K562 (cell line): ENCODE measurements around the gene ABHD17C. TPM values are rescaled to one million over a fixed set of nuclear protein-coding genes. Genes with fewer than 3 reads are reported as not detected.

Source experiments
- ATAC-seq: fragments of 200-7000 bp; cut with Tn5 transposase; 3 replicates; pipeline ENCODE4 v1.9.1; 2020; ENCODE audit warnings: moderate library complexity
- BruUV-seq: library from RNA; stranded (reverse); fragments of 400-500 nt; replicated peaks from 2 replicates; lab custom pipeline; 2021; lab: Mats Ljungman, UMichigan
- CTCF ChIA-PET: fragments of 300-600 bp; formaldehyde crosslinking; extraction: SDS; loops from one replicate; lab custom pipeline; 2021; ENCODE audit warnings: low intra/inter-chr PET ratio; lab: Yijun Ruan, JAX
- POLR2A ChIA-PET: fragments of 300-600, 350-650 bp; sonication (Branson Sonifier 250); formaldehyde crosslinking; extraction: SDS; loops from one replicate; lab custom pipeline; 2021; ENCODE audit warnings: antibody characterized with exemption, inconsistent platforms; lab: Yijun Ruan, JAX
- DNase-seq, 4 experiments: peaks; one replicate each; pipeline versions ENCODE4 v3.0.0 to v3.0.0-alpha.2; 2011 to 2018; ENCODE audit warnings: low spot score in 3 of 4, mixed read lengths in 3 of 4; ENCODE audit errors: extremely low read depth in 1 of 4
- FAIRE-seq: peaks from 2 replicates; lab custom pipeline; 2011; peaks lifted over from hg19 to GRCh38; lab: Jason Lieb, UNC
- H2AFZ ChIP-seq: 2 replicates; pipeline ENCODE4 v1.6.0; 2011; ENCODE audit warnings: low read depth, low read length, control low read depth, inconsistent platforms
- H3K27ac ChIP-seq: fragments of 200-600 bp; 3 replicates; pipeline ENCODE4 v1.8.0; 2011; ENCODE audit warnings: low read depth, mild to moderate bottlenecking, control low read depth, inconsistent platforms, low read length, moderate library complexity, mixed read lengths; ENCODE audit errors: extremely low read depth
- H3K27me3 ChIP-seq, 2 experiments: fragments of 300-600 bp in 1 of 2; 2 replicates in 1 of 2; 3 replicates in 1 of 2; pipeline versions ENCODE4 v1.6.0 to v1.8.0; 2011; ENCODE audit warnings: inconsistent platforms in 2 of 2, low read length in 2 of 2, mild to moderate bottlenecking in 1 of 2, mixed read lengths in 1 of 2, moderate library complexity in 1 of 2; ENCODE audit not compliant: control insufficient read depth in 2 of 2, insufficient read depth in 2 of 2
- H3K36me3 ChIP-seq: fragments of 300-600 bp; 3 replicates; pipeline ENCODE4 v1.8.0; 2011; ENCODE audit warnings: mild to moderate bottlenecking, low read length, inconsistent platforms; ENCODE audit not compliant: control insufficient read depth, insufficient read depth
- H3K4me1 ChIP-seq, 2 experiments: fragments of 200-600 bp in 1 of 2; replicated peaks in 1 of 2; 2 replicates in 1 of 2; 3 replicates in 1 of 2; pipeline versions ENCODE4 v1.5.1 to v1.8.0; 2011; ENCODE audit warnings: inconsistent platforms in 2 of 2, low read length in 2 of 2, mild to moderate bottlenecking in 1 of 2, mixed read lengths in 1 of 2, moderate library complexity in 1 of 2; ENCODE audit not compliant: control insufficient read depth in 2 of 2, insufficient read depth in 2 of 2
- H3K4me2 ChIP-seq: 2 replicates; pipeline ENCODE4 v1.6.1; 2011; ENCODE audit warnings: low read length, control low read depth, inconsistent platforms, mixed read lengths; ENCODE audit not compliant: insufficient read depth
- H3K4me3 ChIP-seq: fragments of 200-600 bp; sonication (generic), shearing (Covaris generic); 2 replicates; pipeline ENCODE4 v1.5.1; 2016; ENCODE audit warnings: control low read depth, inconsistent platforms
- H3K79me2 ChIP-seq: fragments of 200-600 bp; 3 replicates; pipeline ENCODE4 v1.8.0; 2011; ENCODE audit warnings: low read length, inconsistent platforms; ENCODE audit not compliant: control insufficient read depth, insufficient read depth
- H3K9ac ChIP-seq, 2 experiments: 2 replicates each; pipeline versions ENCODE4 v1.6.0 to v1.6.1; 2011; ENCODE audit warnings: low read depth in 2 of 2, low read length in 2 of 2, control low read depth in 1 of 2, inconsistent platforms in 1 of 2, mild to moderate bottlenecking in 1 of 2, mixed read lengths in 1 of 2; ENCODE audit not compliant: insufficient read depth in 1 of 2
- H3K9me1 ChIP-seq: one replicate; pipeline ENCODE4 v1.6.0; 2011; ENCODE audit warnings: inconsistent platforms, mild to moderate bottlenecking, low read length, moderate library complexity; ENCODE audit not compliant: control insufficient read depth, insufficient read depth
- H3K9me3 ChIP-seq: replicated peaks from 2 replicates; pipeline ENCODE4 v1.5.1; 2011; ENCODE audit warnings: low read depth, low read length, inconsistent platforms; ENCODE audit not compliant: control insufficient read depth, insufficient read depth
- H4K20me1 ChIP-seq: replicated peaks from 2 replicates; pipeline ENCODE4 v1.6.1; 2011; ENCODE audit warnings: low read length, inconsistent platforms, mixed read lengths; ENCODE audit not compliant: control insufficient read depth, insufficient read depth
- BCOR ChIP-seq: fragments of 450-650 bp; IDR thresholded peaks from 2 replicates; pipeline ENCODE4 v1.6.1; 2016
- CBX2 ChIP-seq: fragments of 200-600 bp; sonication (generic); IDR thresholded peaks from one replicate; pipeline ENCODE4 v1.6.1; 2012; ENCODE audit warnings: mild to moderate bottlenecking, low read length, inconsistent platforms; ENCODE audit not compliant: insufficient read depth, poor library complexity, severe bottlenecking
- CTCF ChIP-seq, 3 experiments: IDR thresholded peaks in 2 of 3; conservative IDR thresholded peaks in 1 of 3; 2 replicates each; pipeline ENCODE4 v1.5.1; 2011 to 2012; ENCODE audit warnings: low read length in 3 of 3, mild to moderate bottlenecking in 3 of 3, control low read depth in 2 of 3, improper control_type of control experiment in 1 of 3, inconsistent platforms in 1 of 3, low read depth in 1 of 3, mixed read lengths in 1 of 3, moderate library complexity in 1 of 3; ENCODE audit not compliant: insufficient read depth in 2 of 3
- KAT2B ChIP-seq: IDR thresholded peaks from one replicate; pipeline ENCODE4 v1.6.1; 2012; ENCODE audit warnings: low read depth, mild to moderate bottlenecking, control low read depth, inconsistent platforms, low read length, moderate library complexity
- NCOR1 ChIP-seq: fragments of 450-650 bp; IDR thresholded peaks from 2 replicates; pipeline ENCODE4 v1.6.1; 2016; ENCODE audit warnings: mild to moderate bottlenecking, moderate library complexity
- PHTF2 ChIP-seq: fragments of 250-450 bp; sonication (Bioruptor Pico); IDR thresholded peaks from 2 replicates; pipeline ENCODE4 v1.5.0; 2021; ENCODE audit warnings: mild to moderate bottlenecking
- POU5F1 ChIP-seq: fragments of 150-350 bp; IDR thresholded peaks from 2 replicates; pipeline ENCODE4 v1.6.1; 2014; ENCODE audit warnings: borderline replicate concordance, low read length, low read depth, mild to moderate bottlenecking; ENCODE audit not compliant: partially characterized antibody
- SMAD1 ChIP-seq: fragments of 150-350 bp; IDR thresholded peaks from 2 replicates; pipeline ENCODE4 v1.6.1; 2014; ENCODE audit warnings: low read length, low read depth; ENCODE audit not compliant: partially characterized antibody
- THRAP3 ChIP-seq: fragments of 450-650 bp; IDR thresholded peaks from 2 replicates; pipeline ENCODE4 v1.6.1; 2016; ENCODE audit warnings: mild to moderate bottlenecking, inconsistent platforms, borderline replicate concordance
- ZNF318 ChIP-seq, 2 experiments: fragments of 450-650 bp; IDR thresholded peaks; 2 replicates each; pipeline ENCODE4 v1.6.1; 2016; ENCODE audit warnings: mild to moderate bottlenecking in 2 of 2, borderline replicate concordance in 1 of 2, low read depth in 1 of 2, moderate library complexity in 1 of 2
- ZNF830 ChIP-seq: fragments of 250-450 bp; sonication (Bioruptor Pico); IDR thresholded peaks from 2 replicates; pipeline ENCODE4 v1.5.0; 2021; ENCODE audit warnings: mild to moderate bottlenecking
- WGBS: fragments of 100-300 bp; shearing (Covaris generic); methylation state at CpG from one replicate; pipeline ENCODE4 v1.1.6; 2016; ENCODE audit warnings: low coverage, mixed read lengths; ENCODE audit not compliant: insufficient coverage; ENCODE audit errors: missing lambda C conversion rate; 5-methylcytosine and 5-hydroxymethylcytosine counted together
- in situ Hi-C: fragments of 300-500 bp; cut with MboI; formaldehyde crosslinking; loops from 4 replicates; pipeline ENCODE4 v1.15.0; 2018; ENCODE audit warnings: inconsistent platforms, mixed read lengths
- intact Hi-C: fragments of 100-400 bp; cut with micrococcal nuclease; formaldehyde crosslinking; loops from 2 replicates; pipeline ENCODE4 v1.14.2; 2022
- polyA plus RNA-seq, 8 experiments: library from polyadenylated mRNA; depleted of rRNA in 4 of 8; stranded (reverse) in 5 of 8; unstranded in 3 of 8; fragments of >200 nt; fragmentation: Nextera tagmentation in 2 of 8; fragmentation: Illumina TruSeq in 1 of 8; extraction: Ambion mirVana in 2 of 8; extraction: Trizol in 1 of 8; gene quantifications; 2 replicates each; pipeline versions ENCODE4 v1.2.1 to v1.2.3, GENCODE V29; 2011 to 2014; ENCODE audit warnings: inconsistent platforms in 1 of 8, missing spikeins in 1 of 8
- total RNA-seq, 7 experiments: library from RNA; depleted of rRNA in 6 of 7; stranded (reverse); fragments of >200 nt in 6 of 7; fragmentation: Illumina TruSeq in 2 of 7; extraction: Trizol in 2 of 7; gene quantifications; 2 replicates each; pipeline versions ENCODE4 v1.2.1 to v1.2.3, GENCODE V29; 2011 to 2021; ENCODE audit warnings: low replicate concordance in 1 of 7

Gene ABHD17C
- total and polyA plus RNA-seq, 9 of the 15 experiments (the other 6 are each of a cell fraction or from before 2014, with no cell fraction given) = 0.04 to 0.42 (median 0.19) TPM; not detected in 1

GRCh38 chr15:80790236-80790635 is 95.1 kb downstream of the ABHD17C start:
- in situ Hi-C loops (no loop called here), intact Hi-C loops (no loop called here)
- FAIRE-seq = no peak
- H3K9ac ChIP-seq = no peak overlapping the region
- H2AFZ ChIP-seq = no peak overlapping the region
- no peak for DNase-seq
- no TSS peak for BruUV-seq
- no peaks in the 10 kb centered on the region for H3K9me1 ChIP-seq
- peaks cover 5 to 16% of the 10 kb centered on the region in 2 experiments; a peak in 3 of 5 replicates for H3K27me3 ChIP-seq
- H4K20me1 ChIP-seq = peaks cover 6% of the 10 kb centered on the region; the same call in 1 of the 2 replicates
- no peak overlapping the region for H3K27ac ChIP-seq
- no peaks in the 10 kb centered on the region for H3K4me1 ChIP-seq
- no peak overlapping the region for H3K4me3 ChIP-seq
- POLR2A ChIA-PET = no interaction called here
- whole genome bisulfite sequencing = 1% methylated on average over 5 of the region's 5 CpGs
- H3K36me3 ChIP-seq = no peaks in the 10 kb centered on the region
- no peak overlapping the region for H3K4me2 ChIP-seq
- no peaks in the 10 kb centered on the region for H3K79me2 ChIP-seq
- CTCF ChIA-PET = interaction anchor here (0.7 kb wide), 1 partner anchor 56 kb away, joined by 3 read pairs; no protein-coding TSS in a partner anchor
- TF ChIP-seq CTCF (IDR thresholded peaks at IDR 0.05 in 2 of 3, conservative IDR thresholded peaks at IDR 0.05 in 1 of 3; ENCODE audit: insufficient read depth in 2 of 3, low read depth in 1 of 3, low read length in 3 of 3) = no peak
- TF ChIP-seq ZNF318 (IDR thresholded peaks at IDR 0.05; ENCODE audit: borderline replicate concordance in 1 of 2, low read depth in 1 of 2) = no peak
- TF ChIP-seq NCOR1 = no peak
- no peak for TF ChIP-seq PHTF2 (CRISPR knock-in tag)
- TF ChIP-seq POU5F1 = no peak
- TF ChIP-seq THRAP3 = no peak
- TF ChIP-seq SMAD1 = no peak
- no peak for TF ChIP-seq ZNF830
- TF ChIP-seq CBX2 = no peak
- TF ChIP-seq BCOR = no peak
- no peak for TF ChIP-seq KAT2B
- no peak for ATAC-seq
- no peaks in the 10 kb centered on the region for H3K9me3 ChIP-seq
